CD14-positive monocyte (primary cell): ENCODE results near the gene ARHGAP10. TPM values are rescaled to one million over a fixed set of nuclear protein-coding genes. Genes with fewer than 3 reads are reported as not detected.

Experiments
- DNase-seq, 3 donors: peaks; one replicate each; pipeline ENCODE4 v3.0.0-alpha.2; 2011 to 2022
- H2AFZ ChIP-seq: 2 replicates; pipeline ENCODE4 v1.6.0; 2012; ENCODE audit warnings: mild to moderate bottlenecking, low read depth, low read length, inconsistent platforms; ENCODE audit not compliant: insufficient read depth, poor library complexity, severe bottlenecking
- H3K27ac ChIP-seq, 2 donors: 1 replicate in 1 of 2; 2 replicates in 1 of 2; pipeline ENCODE4 v1.5.1; 2012 to 2013; ENCODE audit warnings: low read length in 2 of 2, control low read depth in 1 of 2, inconsistent platforms in 1 of 2, low read depth in 1 of 2, mild to moderate bottlenecking in 1 of 2
- H3K27me3 ChIP-seq, 2 donors: one replicate each; pipeline versions ENCODE4 v1.6.0 to v1.6.1; 2011 to 2013; ENCODE audit warnings: low read length in 2 of 2; ENCODE audit not compliant: control insufficient read depth in 2 of 2, insufficient read depth in 2 of 2
- H3K36me3 ChIP-seq, 2 donors: replicated peaks in 1 of 2; 1 replicate in 1 of 2; 2 replicates in 1 of 2; pipeline versions ENCODE4 v1.5.1 to v1.6.1; 2012 to 2013; ENCODE audit warnings: low read length in 2 of 2, control low read depth in 1 of 2, inconsistent platforms in 1 of 2, mild to moderate bottlenecking in 1 of 2; ENCODE audit not compliant: insufficient read depth in 2 of 2, control insufficient read depth in 1 of 2
- H3K4me1 ChIP-seq, 2 donors: 1 replicate in 1 of 2; 2 replicates in 1 of 2; pipeline versions ENCODE4 v1.5.1 to v1.6.1; 2012 to 2013; ENCODE audit warnings: low read length in 2 of 2, control low read depth in 1 of 2, inconsistent platforms in 1 of 2, mild to moderate bottlenecking in 1 of 2, moderate library complexity in 1 of 2; ENCODE audit not compliant: insufficient read depth in 2 of 2, control insufficient read depth in 1 of 2
- H3K4me2 ChIP-seq: replicated peaks from 2 replicates; pipeline ENCODE3; 2012; ENCODE audit warnings: low read length, moderate library complexity, mild to moderate bottlenecking; ENCODE audit not compliant: poor library complexity, severe bottlenecking; ENCODE audit errors: extremely low read depth
- H3K4me3 ChIP-seq, 3 experiments: fragments of 200-600 bp in 1 of 3; sonication (generic) in 1 of 3; replicated peaks in 1 of 3; 1 replicate in 2 of 3; 2 replicates in 1 of 3; pipeline ENCODE4 v1.5.1; 2011 to 2013; ENCODE audit warnings: low read length in 3 of 3, mild to moderate bottlenecking in 3 of 3, control low read depth in 2 of 3, low read depth in 2 of 3, inconsistent platforms in 1 of 3, moderate library complexity in 1 of 3
- H3K79me2 ChIP-seq: 2 replicates; pipeline ENCODE4 v1.6.0; 2012; ENCODE audit warnings: mild to moderate bottlenecking, control low read depth, inconsistent platforms, low read length, moderate library complexity; ENCODE audit not compliant: insufficient read depth
- H3K9ac ChIP-seq: 2 replicates; pipeline ENCODE4 v1.6.0; 2017; ENCODE audit warnings: low read length, mild to moderate bottlenecking; ENCODE audit not compliant: insufficient read depth, poor library complexity, severe bottlenecking
- H3K9me3 ChIP-seq, 2 donors: replicated peaks in 1 of 2; 1 replicate in 1 of 2; 2 replicates in 1 of 2; pipeline versions ENCODE4 v1.5.1 to v1.6.1; 2012 to 2013; ENCODE audit warnings: low read length in 2 of 2, control low read depth in 1 of 2; ENCODE audit not compliant: control insufficient read depth in 1 of 2, insufficient read depth in 1 of 2
- H4K20me1 ChIP-seq: 2 replicates; pipeline ENCODE4 v1.6.0; 2012; ENCODE audit warnings: mild to moderate bottlenecking, low read length, control low read depth, moderate library complexity; ENCODE audit not compliant: insufficient read depth
- H3K27ac Mint-ChIP-seq, 7 donors: one replicate each; pipeline ENCODE4 v1.8.0; 2020; ENCODE audit warnings: mild to moderate bottlenecking in 7 of 7, mixed read lengths in 7 of 7, moderate library complexity in 6 of 7, inconsistent platforms in 2 of 7
- H3K27me3 Mint-ChIP-seq, 3 donors: one replicate each; pipeline ENCODE4 v1.8.0; 2021 to 2022; ENCODE audit warnings: low read depth in 3 of 3, mild to moderate bottlenecking in 3 of 3, mixed read lengths in 3 of 3, moderate library complexity in 3 of 3, inconsistent platforms in 1 of 3
- H3K36me3 Mint-ChIP-seq, 2 donors: one replicate each; pipeline ENCODE4 v1.8.0; 2020; ENCODE audit warnings: mixed read lengths in 2 of 2, inconsistent platforms in 1 of 2, mild to moderate bottlenecking in 1 of 2
- H3K4me1 Mint-ChIP-seq: one replicate; pipeline ENCODE4 v1.8.0; 2020; ENCODE audit warnings: mild to moderate bottlenecking, mixed read lengths
- H3K4me3 Mint-ChIP-seq, 2 donors: one replicate each; pipeline ENCODE4 v1.8.0; 2020; ENCODE audit warnings: mild to moderate bottlenecking in 2 of 2, mixed read lengths in 2 of 2, moderate library complexity in 1 of 2
- H3K9me3 Mint-ChIP-seq, 7 donors: one replicate each; pipeline ENCODE4 v1.8.0; 2020 to 2022; ENCODE audit warnings: mixed read lengths in 7 of 7, mild to moderate bottlenecking in 6 of 7, moderate library complexity in 6 of 7, inconsistent platforms in 2 of 7
- WGBS: methylation state at CpG from one replicate; pipeline ENCODE4 v1.1.5; 2013; ENCODE audit warnings: missing lambda C conversion rate; ENCODE audit not compliant: insufficient coverage; 5-methylcytosine and 5-hydroxymethylcytosine counted together
- intact Hi-C, 2 donors: fragments of 100-400 bp; cut with micrococcal nuclease; formaldehyde crosslinking; loops; one replicate each; pipeline versions ENCODE4 v1.15.0 to v1.15.1; 2023
- polyA plus RNA-seq, 3 donors: library from polyadenylated mRNA; depleted of rRNA in 1 of 3; unstranded in 2 of 3; stranded (reverse) in 1 of 3; fragments of 300-500 nt in 2 of 3; fragments of >200 nt in 1 of 3; fragmentation: Illumina TruSeq in 2 of 3; gene quantifications; 1 replicate in 2 of 3; 2 replicates in 1 of 3; pipeline ENCODE4 v1.2.3, GENCODE V29; 2012 to 2021
- TF ChIP-seq, protein P1 (sequence below): fragments of 200-600 bp; IDR thresholded peaks from one replicate; pipeline ENCODE4 v1.8.0; 2022; ENCODE audit warnings: antibody characterized with exemption, mild to moderate bottlenecking

Gene ARHGAP10
- polyA plus RNA-seq, 3 donors: 1.7 to 4.3 (median 3.0) TPM

DNA sequence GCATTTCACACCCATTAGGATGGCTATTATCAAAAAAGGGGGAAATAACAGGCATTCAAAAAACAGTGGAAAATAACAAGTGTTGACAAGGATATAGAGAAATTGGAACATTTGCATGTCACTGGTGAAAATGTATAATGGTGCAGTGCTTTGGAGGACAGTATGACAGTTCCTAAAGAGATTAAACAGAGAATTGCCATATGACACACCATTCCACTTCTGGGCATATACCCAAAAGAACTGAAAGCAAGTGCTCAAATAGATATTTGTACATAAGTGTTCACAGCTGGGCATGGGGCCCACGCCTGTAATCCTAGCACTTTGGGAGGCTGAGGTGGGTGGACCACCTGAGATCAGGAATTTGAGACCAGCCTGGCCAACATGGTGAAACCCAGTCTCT is 362.3 kb downstream of the ARHGAP10 start:
- Mint-ChIP-seq H3K27ac (no peak overlapping the region), H3K4me1 (peaks cover 3% of the 10 kb centered on the region)
- intact Hi-C loops: no loop called here

GRCh38 chr4:148095346-148095923 is 363.5 kb downstream of the ARHGAP10 start:
- H3K4me3 Mint-ChIP-seq: no peak overlapping the region
- WGBS: 90% methylated on average over 3 of the region's 5 CpGs
- H3K27me3 Mint-ChIP-seq: peaks cover 0 to 3% (median 0%) of the 10 kb centered on the region in 3 donors
- H3K36me3 ChIP-seq: no peaks in the 10 kb centered on the region
- no peak for DNase-seq
- no peak overlapping the region for H3K27ac Mint-ChIP-seq
- H3K9ac ChIP-seq: no peak overlapping the region
- peaks cover 3% of the 10 kb centered on the region for H3K4me1 Mint-ChIP-seq
- H3K9me3 ChIP-seq: no peaks in the 10 kb centered on the region
- H3K4me2 ChIP-seq: no peak overlapping the region
- no peaks in the 10 kb centered on the region for H3K9me3 Mint-ChIP-seq
- TF ChIP-seq, protein P1, sequence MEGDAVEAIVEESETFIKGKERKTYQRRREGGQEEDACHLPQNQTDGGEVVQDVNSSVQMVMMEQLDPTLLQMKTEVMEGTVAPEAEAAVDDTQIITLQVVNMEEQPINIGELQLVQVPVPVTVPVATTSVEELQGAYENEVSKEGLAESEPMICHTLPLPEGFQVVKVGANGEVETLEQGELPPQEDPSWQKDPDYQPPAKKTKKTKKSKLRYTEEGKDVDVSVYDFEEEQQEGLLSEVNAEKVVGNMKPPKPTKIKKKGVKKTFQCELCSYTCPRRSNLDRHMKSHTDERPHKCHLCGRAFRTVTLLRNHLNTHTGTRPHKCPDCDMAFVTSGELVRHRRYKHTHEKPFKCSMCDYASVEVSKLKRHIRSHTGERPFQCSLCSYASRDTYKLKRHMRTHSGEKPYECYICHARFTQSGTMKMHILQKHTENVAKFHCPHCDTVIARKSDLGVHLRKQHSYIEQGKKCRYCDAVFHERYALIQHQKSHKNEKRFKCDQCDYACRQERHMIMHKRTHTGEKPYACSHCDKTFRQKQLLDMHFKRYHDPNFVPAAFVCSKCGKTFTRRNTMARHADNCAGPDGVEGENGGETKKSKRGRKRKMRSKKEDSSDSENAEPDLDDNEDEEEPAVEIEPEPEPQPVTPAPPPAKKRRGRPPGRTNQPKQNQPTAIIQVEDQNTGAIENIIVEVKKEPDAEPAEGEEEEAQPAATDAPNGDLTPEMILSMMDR: no peak
- no peaks in the 10 kb centered on the region for H4K20me1 ChIP-seq
- intact Hi-C loops: no loop called here
- no peak overlapping the region for H3K4me3 ChIP-seq
- no peaks in the 10 kb centered on the region for H3K27me3 ChIP-seq
- H3K27ac ChIP-seq: no peak overlapping the region
- H3K36me3 Mint-ChIP-seq: no peaks in the 10 kb centered on the region
- no peak overlapping the region for H2AFZ ChIP-seq
- H3K4me1 ChIP-seq: no peaks in the 10 kb centered on the region
- H3K79me2 ChIP-seq: no peaks in the 10 kb centered on the region

More for the DNA sequence above, 362.3 kb downstream of the ARHGAP10 start:
- TF ChIP-seq, protein P1: no peak
- no peak overlapping the region for H3K27ac ChIP-seq
- H3K9ac ChIP-seq: no peak overlapping the region
- H3K4me3 ChIP-seq: no peak overlapping the region
- H3K36me3 ChIP-seq: no peaks in the 10 kb centered on the region
- H3K9me3 Mint-ChIP-seq: no peaks in the 10 kb centered on the region
- H3K27me3 ChIP-seq: no peaks in the 10 kb centered on the region
- no peaks in the 10 kb centered on the region for H3K9me3 ChIP-seq
- no peak overlapping the region for H3K4me2 ChIP-seq
- peaks cover 0 to 3% (median 0%) of the 10 kb centered on the region in 3 donors for H3K27me3 Mint-ChIP-seq
- H2AFZ ChIP-seq: no peak overlapping the region
- no peaks in the 10 kb centered on the region for H3K36me3 Mint-ChIP-seq
- no CpG with 5 or more reads among the region's 1 CpG for WGBS
- H3K79me2 ChIP-seq: no peaks in the 10 kb centered on the region
- no peak for DNase-seq
- no peaks in the 10 kb centered on the region for H3K4me1 ChIP-seq
- H3K4me3 Mint-ChIP-seq: no peak overlapping the region
- H4K20me1 ChIP-seq: no peaks in the 10 kb centered on the region
